Germinal center (tissue), 1 donor: ENCODE measurements around the gene SLC35B3.
"Not testable (repeated sequence)": the region's sequence is repeated elsewhere in the genome, so short reads cannot be mapped to it uniquely, and the experiment has no call there.

Source experiments
- DNase-seq: peaks from one replicate; pipeline ENCODE4 v3.0.0; 2012; ENCODE audit warnings: mixed read lengths, low spot score

The SLC35B3 gene

GRCh38 chr6:8414844-8415243 lies 20.5 kb downstream of the SLC35B3 start:
- DNase-seq: no peak

- DNase-seq: not testable (repeated sequence)
Measured at GRCh38 chr6:8405946-8406345, 29.4 kb downstream of the SLC35B3 start.

- no peak for DNase-seq
Measured at GRCh38 chr6:8402546-8402945, 32.8 kb downstream of the SLC35B3 start.

- no peak for DNase-seq
Measured at GRCh38 chr6:8400663-8401062, 34.7 kb downstream of the SLC35B3 start.

GRCh38 chr6:8392569-8392968 lies 42.8 kb downstream of the SLC35B3 start:
- no peak for DNase-seq

GRCh38 chr6:8391934-8392333 lies 43.4 kb downstream of the SLC35B3 start:
- no peak for DNase-seq

GRCh38 chr6:8389036-8389818 lies 46.1 kb downstream of the SLC35B3 start:
- DNase-seq: no peak

- DNase-seq: no peak
Measured at GRCh38 chr6:8387942-8388437, 47.4 kb downstream of the SLC35B3 start.

GRCh38 chr6:8383584-8383983 lies 51.8 kb downstream of the SLC35B3 start:
- no peak for DNase-seq

GRCh38 chr6:8382434-8382833 lies 52.9 kb downstream of the SLC35B3 start:
- no peak for DNase-seq

- no peak for DNase-seq
Measured at GRCh38 chr6:8375916-8376315, 59.4 kb downstream of the SLC35B3 start.
